H1 (cell line): ENCODE measurements around the gene ALLC. TPM values are rescaled to one million over a fixed set of nuclear protein-coding genes. Genes with fewer than 3 reads are reported as not detected.

Experiments used
- FOSL1 ChIP-seq: IDR thresholded peaks from 2 replicates; pipeline ENCODE4 v1.6.1; 2011; ENCODE audit warnings: mild to moderate bottlenecking, low read depth, low read length, moderate library complexity; ENCODE audit not compliant: insufficient read depth
- KDM4A ChIP-seq: IDR thresholded peaks from one replicate; pipeline ENCODE4 v1.7.1; 2012; ENCODE audit warnings: low read depth, mild to moderate bottlenecking, moderate library complexity, low read length, inconsistent platforms; ENCODE audit not compliant: severe bottlenecking
- POLR2A ChIP-seq, 2 experiments: IDR thresholded peaks; 1 replicate in 1 of 2; 2 replicates in 1 of 2; pipeline ENCODE4 v1.6.1; 2011; ENCODE audit warnings: low read depth in 2 of 2, low read length in 2 of 2, mild to moderate bottlenecking in 2 of 2; ENCODE audit errors: control extremely low read depth in 1 of 2
- SP4 ChIP-seq: IDR thresholded peaks from 2 replicates; pipeline ENCODE4 v1.6.1; 2012; ENCODE audit warnings: low read length, inconsistent platforms
- polyA plus RNA-seq, 7 experiments: library from polyadenylated mRNA; depleted of rRNA in 3 of 7; stranded (reverse) in 5 of 7; unstranded in 2 of 7; fragments of >200 nt in 5 of 7; fragments of 200-250 nt in 2 of 7; gene quantifications; 1 replicate in 5 of 7; 2 replicates in 1 of 7; 4 replicates in 1 of 7; pipeline versions ENCODE4 v1.2.1 to v1.2.3, GENCODE V29; 2011 to 2013; ENCODE audit warnings: missing spikeins in 2 of 7, mixed read lengths in 2 of 7
- total RNA-seq: library from RNA; stranded (reverse); fragmentation: NEBNext Ultra II Directional; extraction: Animal tissue kit (Norgen Biotek cat#: 25700); gene quantifications from 2 replicates; pipeline ENCODE4 v1.2.1, GENCODE V29; 2021

ALLC gene
- total and polyA plus RNA-seq, 2 of the 8 experiments (the other 6 are each of a cell fraction or from before 2014, with no cell fraction given), result not detected

GRCh38 chr2:3637692-3638455, 20.1 kb upstream of the ALLC start (continued):
- no peak for TF ChIP-seq KDM4A
- TF ChIP-seq POLR2A (IDR thresholded peaks at IDR 0.05; ENCODE audit: control extremely low read depth in 1 of 2, low read depth in 2 of 2, low read length in 2 of 2), result no peak
- TF ChIP-seq SP4, result no peak
- no peak for TF ChIP-seq FOSL1
- TF ChIP-seq, all 59 proteins: peak for 0
